ENCODE results near the gene SEC23A. TPM values are rescaled to one million over a fixed set of nuclear protein-coding genes. Genes with fewer than 3 reads are reported as not detected.

Gene SEC23A
- total and polyA plus RNA-seq, 2 of the 13 experiments (the other 11 are each of a cell fraction or from before 2014, with no cell fraction given): 403 to 887 TPM

- TF ChIP-seq DNMT3B (CRISPR knock-in tag; conservative IDR thresholded peaks at IDR 0.05): no peak
- TF ChIP-seq SRSF4 (IDR thresholded peaks at IDR 0.05; ENCODE audit: low read depth, low read length, poor library complexity, severe bottlenecking): no peak
- TF ChIP-seq ZNF570 (CRISPR knock-in tag; IDR thresholded peaks at IDR 0.05; ENCODE audit: borderline replicate concordance): no peak
- no peak for TF ChIP-seq GABPA (IDR thresholded peaks at IDR 0.05; ENCODE audit: low read depth, low read length)
- peak; percentile 55 for TF ChIP-seq GABPA (CRISPR knock-in tag; IDR thresholded peaks at IDR 0.05; ENCODE audit: low read depth)
- no peak for TF ChIP-seq SP4 (CRISPR knock-in tag; IDR thresholded peaks at IDR 0.05)
- TF ChIP-seq REST (IDR thresholded peaks at IDR 0.05; ENCODE audit: borderline replicate concordance in 1 of 2, low read depth in 1 of 2, low read length in 2 of 2): no peak
- TF ChIP-seq ZNF569 (CRISPR knock-in tag; IDR thresholded peaks at IDR 0.05; ENCODE audit: borderline replicate concordance): no peak
- no peak for TF ChIP-seq ZNF280B (CRISPR knock-in tag; IDR thresholded peaks at IDR 0.05; ENCODE audit: borderline replicate concordance)
- TF ChIP-seq ZNF33B (CRISPR knock-in tag; IDR thresholded peaks at IDR 0.05): no peak
- TF ChIP-seq ESRRA (CRISPR knock-in tag; IDR thresholded peaks at IDR 0.05; ENCODE audit: low read depth): no peak
- TF ChIP-seq HMGXB3 (CRISPR knock-in tag; IDR thresholded peaks at IDR 0.05; ENCODE audit: borderline replicate concordance): no peak
- TF ChIP-seq ZNF282 (IDR thresholded peaks at IDR 0.05; ENCODE audit: partially characterized antibody): no peak
- no peak for TF ChIP-seq ZZZ3 (CRISPR knock-in tag; IDR thresholded peaks at IDR 0.05; ENCODE audit: borderline replicate concordance)
- no peak for TF ChIP-seq SYNCRIP (IDR thresholded peaks at IDR 0.05; ENCODE audit: insufficient read depth, low read depth, low read length)
- no peak for TF ChIP-seq RBM22 (optimal IDR thresholded peaks at IDR 0.05; ENCODE audit: low read length)
- TF ChIP-seq ZBTB37 (CRISPR knock-in tag; IDR thresholded peaks at IDR 0.05): peak; percentile 79; the same call in 1 of the 2 replicates
- no peak for TF ChIP-seq SIN3A (IDR thresholded peaks at IDR 0.05; ENCODE audit: borderline replicate concordance, low read depth, low read length)
Measured at GRCh38 chr14:39145266-39145966, 42.4 kb upstream of the SEC23A start (continued).
